Fibroblast of skin of abdomen (primary cell): ENCODE measurements around the gene NRG2.

Experiments
- DNase-seq: peaks from one replicate; pipeline ENCODE4 v3.0.0-alpha.2; 2013

Gene NRG2

DNA sequence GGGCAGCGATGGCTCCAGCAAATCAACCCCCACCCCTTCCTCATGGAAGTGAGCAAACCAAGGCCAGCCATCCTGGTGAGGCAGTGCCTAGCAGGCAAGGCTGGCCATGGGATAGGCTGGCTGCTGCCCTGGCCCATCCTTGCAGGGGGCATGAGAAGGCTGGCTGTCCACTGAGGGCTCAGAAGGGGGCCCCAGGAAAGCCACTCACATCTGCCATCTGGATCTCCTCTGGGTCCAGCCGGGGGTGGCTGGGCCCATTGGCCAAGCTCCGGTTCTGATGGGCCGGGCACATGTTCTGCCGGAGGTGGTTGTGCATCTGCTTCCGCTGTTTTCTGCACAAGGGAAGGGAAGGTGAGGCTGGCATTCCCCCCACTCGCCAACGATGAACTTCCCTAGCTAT is 190.4 kb downstream of the NRG2 start:
- DNase-seq = no peak

DNA sequence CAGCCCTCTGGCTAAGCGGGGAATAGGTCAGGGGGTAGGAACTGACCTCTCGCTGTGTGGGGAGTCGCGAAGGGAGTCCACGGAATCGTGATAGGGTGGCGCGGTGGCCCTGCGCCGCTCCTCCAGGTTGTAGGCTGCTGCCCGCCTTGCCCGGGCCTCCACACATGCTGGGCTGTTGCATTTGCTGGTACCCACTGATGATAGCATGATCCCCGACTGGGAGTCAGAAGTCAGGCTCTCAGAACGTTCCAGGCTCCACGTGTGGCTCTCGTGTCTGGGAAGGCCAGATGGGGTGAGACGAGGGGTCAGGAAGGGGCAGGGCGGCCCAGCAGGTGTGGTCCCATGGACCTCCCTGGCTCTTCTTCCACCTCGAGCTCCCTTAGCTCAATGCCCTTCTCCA is 191.5 kb downstream of the NRG2 start:
- DNase-seq = no peak

DNA sequence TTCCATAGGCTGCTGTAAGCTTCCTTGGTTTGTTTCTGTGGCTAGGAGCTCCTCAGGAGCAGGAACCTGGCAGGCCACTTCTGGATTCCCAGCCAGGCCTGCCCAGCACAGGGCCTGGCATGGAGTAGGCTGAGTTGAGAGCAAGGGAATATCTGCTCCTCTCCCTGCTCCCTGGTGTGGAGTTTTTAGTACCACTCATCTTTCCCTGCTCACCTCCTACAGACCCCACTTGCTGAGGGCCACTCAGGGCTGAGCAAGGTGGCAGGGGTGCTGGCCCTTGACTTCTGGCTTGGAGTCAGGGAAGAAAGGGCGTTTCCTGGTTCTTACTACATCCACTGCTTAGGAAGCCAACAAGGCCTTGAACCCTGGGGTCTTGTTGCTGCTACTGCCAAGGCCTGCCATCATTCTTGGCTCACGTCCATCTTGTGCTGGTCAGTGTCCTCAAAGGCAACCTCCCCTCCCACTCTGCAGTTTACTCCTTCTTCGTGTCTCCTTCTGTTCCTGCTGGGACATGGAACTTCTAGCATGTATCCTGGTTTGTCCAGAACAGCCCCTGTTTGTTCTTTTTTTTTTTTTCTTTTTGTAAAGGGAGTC is 192.6 kb downstream of the NRG2 start:
- DNase-seq = no peak

DNA sequence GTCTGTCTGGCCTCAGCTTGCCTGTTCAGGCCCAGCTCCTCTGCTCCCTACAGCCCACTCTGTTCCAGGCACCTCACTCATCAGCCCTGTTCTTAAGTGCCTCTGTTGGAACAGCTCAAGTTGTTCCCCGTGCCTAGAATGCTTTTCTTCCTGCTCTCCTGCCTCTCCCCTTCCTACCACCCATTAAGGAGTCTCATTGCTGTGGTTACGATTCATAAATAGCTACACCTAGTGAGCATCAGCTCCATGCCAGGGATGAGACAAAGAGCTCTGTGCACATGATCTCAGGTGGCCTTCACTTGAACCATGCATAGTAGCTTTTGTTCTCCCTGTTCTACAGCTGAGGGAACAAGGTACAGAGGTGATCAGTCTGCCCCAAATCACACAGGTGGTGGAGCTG is 193.2 kb downstream of the NRG2 start:
- DNase-seq = no peak

DNA sequence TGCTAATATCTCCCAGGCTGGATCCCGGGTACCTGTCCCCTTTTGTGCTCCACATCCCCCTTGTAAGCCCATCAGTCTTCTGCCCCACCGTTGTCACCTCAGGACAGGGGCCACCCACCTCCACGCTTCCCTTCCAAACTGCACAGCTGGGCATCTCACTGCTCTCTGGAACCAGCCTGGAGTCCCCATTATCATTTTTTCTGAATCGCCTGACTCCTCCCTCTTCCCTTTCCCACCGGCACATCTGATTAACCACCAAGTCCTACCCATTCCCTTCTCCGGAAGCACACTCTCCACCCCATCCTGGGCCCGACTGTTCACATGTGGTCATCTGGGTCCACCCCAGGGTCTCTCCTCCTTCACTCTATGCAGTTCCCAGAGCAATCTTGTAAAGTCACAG is 193.6 kb downstream of the NRG2 start:
- no peak for DNase-seq

DNA sequence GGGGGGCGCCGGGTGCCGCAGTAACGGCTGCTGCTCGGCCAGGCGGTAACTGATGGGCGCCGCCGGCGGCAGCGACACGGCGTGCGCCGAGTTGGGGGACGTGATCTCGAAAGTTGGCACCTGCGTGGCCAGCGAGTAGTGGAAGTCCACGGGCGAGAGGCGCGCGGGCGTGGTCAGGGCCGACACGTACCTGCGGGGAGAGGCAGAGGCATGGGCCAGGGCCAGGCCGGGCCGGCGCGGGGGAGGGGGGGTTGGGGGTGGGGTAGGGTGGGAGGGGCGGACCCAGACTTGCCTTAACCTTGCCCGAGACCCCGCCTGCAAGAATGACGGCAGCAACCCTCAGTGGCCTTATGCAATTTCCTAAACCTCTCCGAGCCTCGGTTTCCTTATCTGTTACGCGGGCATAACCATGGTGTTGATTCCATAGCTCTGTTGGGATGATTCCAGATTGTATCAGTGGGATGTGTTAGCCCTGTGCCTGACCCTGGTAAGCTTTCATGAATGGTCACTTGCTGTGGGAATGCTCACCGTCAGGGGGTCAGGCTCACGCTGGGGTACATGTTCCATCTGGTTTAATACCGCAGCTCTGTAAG is 194.5 kb downstream of the NRG2 start:
- DNase-seq = no peak

DNA sequence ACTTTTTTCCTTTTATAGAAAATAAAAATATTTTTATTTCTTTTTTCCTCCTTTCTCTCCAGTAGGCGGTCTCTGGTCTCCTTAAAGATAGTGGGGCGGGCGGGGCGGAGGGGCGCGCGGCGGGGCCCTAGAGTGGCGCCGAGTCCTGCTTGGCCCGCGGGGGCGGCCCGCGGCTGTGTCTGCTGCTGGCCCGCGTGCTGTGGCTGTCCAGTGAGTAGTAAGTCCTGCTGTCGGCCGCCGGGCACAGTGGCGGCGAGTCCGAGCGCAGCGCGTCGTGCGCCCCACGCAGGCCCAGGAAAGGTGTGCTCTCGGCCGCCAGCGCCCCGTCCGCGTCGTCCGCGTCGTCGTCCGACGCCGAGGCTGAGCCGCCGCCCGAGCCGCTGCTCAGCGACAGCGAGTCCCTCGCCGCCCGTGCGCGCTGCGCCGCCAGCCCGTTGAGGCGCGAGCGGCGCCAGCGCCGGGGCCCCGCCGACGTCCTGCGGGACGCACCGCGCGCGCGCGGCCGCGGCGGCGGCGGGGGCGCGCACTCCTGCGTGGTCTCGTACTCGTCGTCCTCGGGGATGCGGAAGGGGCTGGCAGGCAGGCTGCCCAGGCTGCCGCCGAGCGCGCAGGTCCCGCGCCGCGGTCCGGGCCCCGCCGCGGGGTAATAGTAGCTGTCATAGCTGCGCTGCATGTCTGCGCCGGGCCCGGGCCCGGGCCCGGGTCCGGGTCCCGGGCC is 195.2 kb downstream of the NRG2 start:
- peak; percentile 42 for DNase-seq

DNA sequence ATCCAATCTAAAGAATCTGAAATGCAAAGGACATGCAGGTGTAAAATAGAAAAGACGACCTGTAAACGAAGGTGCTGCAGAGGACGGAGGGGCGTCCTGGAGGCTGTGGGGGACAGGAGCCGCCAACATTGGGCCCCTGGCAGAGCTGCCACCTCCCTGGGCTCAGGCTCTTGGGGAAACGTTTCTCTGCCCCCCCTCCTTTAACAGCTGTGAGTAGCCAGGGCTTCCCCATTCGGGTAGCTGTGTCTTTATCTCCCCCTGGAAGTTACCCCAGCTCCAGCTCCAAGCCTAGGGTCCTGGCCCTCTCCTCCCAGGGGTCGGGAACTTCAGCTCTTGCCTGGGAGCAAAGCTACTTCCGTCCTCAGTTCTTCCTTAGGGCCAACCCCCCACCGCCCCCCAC is 196.0 kb downstream of the NRG2 start:
- DNase-seq = no peak

DNA sequence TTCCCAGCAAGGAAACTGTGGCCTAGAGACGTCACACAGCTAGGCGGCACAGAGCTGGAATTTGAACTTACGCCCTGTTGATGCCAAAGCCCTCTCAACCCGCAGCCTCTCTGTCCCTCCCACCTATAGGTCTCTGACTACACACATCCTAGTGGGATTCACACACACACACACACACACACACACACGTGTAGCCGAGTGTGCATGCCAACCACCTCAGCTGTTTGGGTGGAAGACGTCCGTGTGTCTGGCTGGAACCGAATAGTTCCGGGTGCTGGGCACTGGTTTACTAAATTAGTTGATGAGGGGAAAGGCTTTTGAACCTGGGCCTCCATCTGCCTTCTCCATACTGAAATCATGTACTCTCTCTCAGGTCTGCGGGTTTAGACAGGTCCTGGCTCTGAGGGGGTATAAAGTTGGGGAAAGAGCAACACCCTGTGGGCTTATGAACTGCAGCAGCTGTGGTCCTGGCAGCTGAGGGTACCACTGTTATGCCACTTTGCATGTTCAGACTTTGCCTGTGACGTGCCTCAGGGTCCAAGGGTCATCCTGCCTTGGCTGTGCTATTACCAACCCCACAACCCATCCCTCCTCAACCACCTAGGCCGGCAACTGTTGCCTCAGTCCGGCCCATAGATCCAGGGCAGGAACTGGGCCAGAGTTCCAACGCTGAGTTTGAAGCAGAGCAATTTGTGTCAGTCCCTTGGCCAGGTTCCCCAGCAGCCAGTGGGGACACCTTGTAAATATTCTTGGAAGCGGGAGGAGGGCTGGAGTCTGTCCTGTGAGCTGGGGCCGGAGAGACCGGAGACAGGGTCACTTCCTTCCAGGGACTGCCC is 197.0 kb downstream of the NRG2 start:
- DNase-seq = no peak

DNA sequence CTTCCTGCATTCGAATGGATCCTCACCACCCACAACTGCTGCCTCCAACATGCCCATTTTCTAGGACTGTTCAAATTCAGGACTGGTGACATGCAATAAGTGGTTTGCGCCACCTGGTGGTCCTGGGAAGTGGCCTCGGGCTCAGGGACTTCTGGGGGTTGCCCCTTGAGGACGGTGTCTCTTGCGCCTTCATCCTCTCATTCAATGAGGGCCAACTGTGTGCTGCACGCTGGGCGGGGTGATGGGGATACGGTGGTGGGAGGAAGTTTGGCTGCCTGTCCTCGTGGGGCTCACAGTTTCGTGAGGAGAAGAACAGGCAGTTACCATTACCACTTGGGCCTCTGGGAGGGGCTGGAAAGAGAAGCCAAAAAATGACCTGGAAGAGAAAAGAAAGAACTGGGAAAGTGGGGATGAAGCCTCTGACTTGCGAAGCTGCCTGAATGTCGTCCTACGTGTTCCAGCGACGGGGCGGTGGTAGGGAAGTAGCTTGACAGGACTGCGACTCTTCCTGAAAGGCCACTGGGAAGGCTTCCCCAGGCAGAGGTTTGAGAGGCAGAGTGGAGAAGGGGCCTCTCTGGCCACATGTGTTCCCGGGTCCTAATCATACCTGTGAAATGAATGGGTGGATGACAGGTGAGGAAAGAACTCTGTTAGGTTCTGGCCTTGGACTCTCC is 198.5 kb downstream of the NRG2 start:
- DNase-seq = peak; percentile 59

DNA sequence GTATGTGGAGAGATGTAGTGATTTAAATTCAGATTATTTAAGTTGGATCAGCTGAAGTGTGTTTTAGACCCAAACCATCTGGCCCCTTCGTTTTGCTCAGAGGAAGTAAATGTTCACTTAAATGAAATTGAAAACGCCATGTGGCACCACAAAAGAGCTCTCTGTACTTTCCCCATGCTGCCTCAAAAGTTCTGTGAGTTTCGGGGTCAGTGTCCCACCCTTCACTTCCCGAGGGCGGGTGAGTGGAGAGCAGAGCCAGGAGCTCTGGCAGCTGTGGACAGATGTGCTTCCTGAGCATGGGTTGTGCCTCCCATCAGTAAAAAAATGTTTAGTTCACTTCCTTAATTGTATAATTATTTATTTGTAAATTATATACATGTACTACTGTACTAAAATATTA is 199.1 kb downstream of the NRG2 start:
- no peak for DNase-seq

DNA sequence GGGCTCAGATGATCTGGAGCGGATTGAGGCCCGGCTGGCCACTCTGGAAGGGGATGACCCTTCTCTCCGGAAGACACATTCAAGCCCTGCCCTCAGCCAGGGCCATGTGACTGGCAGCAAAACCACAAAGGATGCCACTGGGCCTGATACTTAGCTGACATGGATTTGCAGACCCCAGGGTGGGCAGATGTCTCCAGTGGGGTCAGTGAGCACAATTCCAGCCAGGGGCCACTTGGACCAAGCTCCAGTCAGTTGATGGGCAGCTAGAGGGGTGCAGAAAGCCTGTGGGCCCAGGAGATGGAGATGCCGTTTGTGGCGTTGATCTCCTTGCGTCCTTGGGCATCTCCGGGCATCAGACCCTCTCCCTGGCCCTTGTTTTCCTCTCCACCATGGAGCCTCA is 200.8 kb downstream of the NRG2 start:
- DNase-seq = no peak

DNA sequence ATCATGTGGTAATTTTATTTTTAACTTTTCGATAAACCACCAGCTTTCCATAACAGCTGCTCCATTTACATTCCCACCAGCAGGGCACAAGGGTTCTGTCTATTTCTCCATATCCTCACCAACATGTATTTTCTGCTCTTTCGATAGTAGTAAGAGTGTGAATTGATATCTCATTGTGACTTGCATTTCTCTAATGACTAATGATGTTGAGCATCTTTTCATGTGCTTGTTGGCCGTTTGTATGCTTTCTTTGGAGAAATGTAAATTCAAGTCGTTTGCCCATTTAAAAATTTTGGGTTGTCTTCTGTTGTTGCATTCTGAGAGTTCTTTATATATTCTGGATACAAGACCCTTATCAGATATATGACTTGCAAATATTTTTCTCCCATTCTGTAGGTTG is 201.6 kb downstream of the NRG2 start:
- DNase-seq = no peak

DNA sequence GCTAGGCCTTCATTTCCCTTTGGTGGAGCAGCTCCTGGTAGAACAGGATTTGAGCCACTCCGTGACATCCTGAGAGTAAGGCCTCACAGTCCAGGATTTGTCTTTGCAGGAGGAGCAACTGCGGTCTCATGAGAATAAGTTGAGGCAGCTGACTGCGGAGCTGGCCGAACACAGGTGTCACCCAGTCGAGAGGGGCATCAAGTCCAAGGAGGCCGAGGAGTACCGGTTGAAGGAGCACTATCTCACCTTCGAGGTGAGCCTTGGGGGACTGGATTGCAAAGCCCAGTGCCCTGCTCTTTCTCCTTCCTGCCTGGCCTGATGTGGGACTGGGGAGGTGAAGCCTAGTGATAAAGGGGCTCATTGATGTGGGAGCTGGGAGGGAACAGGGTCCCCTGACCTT is 203.2 kb downstream of the NRG2 start:
- DNase-seq = no peak

DNA sequence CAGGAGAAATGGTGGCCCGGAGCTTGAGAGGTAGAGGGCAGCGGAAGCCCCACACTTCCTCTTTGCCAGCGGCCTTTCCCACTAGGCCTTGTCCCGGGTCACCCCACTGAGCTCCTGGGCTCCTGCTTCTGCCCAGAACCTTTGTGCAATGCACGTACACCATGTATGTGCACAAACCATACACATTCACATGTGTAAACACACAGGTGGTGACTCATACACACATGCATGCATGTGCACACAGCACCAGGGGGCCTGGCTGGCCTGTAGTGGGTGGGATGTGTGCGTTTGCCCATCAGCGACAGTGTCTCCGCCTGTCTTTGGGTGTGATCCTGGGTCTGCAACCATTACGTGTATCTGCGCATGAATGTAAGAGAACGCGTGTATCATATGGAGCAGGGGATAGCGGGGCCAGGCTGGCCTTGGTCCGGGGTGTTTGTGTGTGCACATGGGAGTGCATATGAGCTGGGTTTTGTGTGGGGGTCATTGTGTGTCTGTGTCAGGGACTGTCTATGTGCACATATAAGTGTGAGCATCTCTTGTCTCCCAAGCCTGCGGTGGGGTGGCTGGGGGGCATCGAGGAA is 203.8 kb downstream of the NRG2 start:
- no peak for DNase-seq

DNA sequence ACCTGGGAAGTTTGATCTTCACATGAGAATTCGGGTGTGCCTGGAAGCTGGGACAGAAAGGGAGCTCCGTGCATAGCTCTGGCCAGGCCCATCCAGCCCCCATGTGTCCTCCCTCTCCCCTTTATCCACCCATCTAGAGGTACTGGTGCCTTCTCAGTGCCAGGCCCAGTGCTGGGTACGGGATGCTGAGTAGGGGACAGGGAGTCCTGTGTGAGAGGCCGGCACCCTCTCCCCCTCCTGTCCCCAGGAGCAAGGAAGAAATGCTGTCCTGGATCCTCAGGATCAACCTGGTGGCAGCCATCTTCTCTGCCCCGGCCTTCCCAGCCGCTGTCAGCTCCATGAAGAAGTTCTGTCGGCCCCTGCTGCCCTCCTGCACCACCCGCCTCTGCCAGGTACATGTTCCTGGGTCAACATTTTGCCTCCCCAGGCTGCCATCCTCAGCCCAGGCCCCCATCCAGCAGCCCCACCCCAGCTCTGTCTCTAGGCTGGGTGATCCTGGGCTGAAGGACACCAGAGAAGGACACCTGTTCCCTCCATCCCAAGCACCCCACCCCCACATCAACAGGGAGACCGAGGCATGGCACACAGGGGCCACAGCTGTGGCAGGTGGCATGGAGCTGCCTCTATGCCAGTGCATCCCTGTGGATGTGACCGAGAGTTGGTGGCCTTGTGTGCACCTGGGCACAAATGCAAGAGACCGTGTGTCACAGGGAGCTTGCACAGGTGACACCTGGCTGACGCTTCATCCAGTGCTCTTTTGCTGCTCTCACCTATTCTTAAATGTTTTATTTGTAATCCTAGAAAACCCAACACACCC is 204.5 kb downstream of the NRG2 start:
- DNase-seq = no peak

DNA sequence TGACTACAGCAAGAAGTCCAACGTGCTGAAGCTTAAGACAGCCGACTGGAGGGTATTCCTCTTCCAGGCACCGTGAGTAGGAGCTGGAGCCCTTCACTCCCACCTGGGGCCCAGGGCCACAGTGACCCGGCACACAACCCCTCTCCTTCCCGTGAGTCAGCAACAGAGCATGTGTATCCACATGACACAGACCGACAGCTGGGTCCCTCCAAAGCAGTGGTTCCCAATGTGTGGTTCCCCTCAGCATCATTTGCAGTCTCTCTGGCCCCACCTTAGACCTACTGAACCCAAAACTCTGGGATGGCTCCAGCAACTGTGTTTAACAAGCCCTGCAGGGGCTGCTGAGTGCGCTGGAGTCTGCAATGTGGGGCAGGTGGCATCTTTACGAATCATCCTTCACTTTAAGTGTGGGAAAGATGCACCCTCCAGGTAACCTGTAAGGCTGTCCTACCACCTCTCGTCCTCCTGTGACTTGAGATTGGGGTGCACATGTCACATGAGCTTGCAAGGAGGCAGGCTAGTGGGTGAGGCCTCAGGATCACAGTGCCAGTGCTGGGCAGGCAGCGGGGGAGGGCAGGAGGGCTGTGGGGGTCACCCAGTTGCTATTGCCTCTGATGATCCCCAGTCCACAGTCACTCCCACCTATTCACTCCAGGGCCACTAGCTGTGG is 205.3 kb downstream of the NRG2 start:
- no peak for DNase-seq

DNA sequence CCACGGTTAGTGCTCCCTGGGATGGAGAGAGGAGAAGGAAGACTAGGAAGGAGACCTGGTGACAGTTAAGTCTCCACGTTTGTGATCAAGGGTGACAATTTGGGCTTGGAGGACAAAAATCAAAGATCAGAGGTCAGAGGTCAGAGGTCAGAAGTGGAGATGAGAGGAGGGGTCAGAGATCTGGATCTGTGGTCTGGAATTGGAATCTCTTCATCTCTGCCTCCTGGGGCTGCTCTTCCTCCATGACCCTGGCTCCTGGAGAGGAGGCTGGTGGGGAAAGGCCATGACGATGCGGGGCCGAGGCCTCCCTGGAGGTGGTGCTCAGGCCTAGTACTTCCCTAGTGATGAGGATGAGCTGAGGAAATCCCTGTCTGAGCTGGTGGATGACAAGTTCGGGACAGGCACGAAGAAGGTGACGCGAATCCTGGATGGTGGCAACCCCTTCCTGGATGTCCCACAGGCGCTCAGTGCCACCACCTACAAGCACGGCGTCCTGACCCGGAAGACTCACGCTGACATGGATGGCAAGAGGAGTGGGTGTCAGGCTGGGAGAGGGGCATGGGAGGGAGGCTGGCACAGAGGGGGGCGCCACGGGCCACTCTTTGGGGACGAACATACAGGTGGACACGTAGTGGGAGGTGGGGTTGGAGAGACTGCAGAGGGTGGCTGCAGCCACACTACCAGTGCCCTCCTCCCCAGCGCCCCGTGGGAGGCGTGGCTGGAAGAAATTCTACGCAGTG is 206.5 kb downstream of the NRG2 start:
- no peak for DNase-seq

DNA sequence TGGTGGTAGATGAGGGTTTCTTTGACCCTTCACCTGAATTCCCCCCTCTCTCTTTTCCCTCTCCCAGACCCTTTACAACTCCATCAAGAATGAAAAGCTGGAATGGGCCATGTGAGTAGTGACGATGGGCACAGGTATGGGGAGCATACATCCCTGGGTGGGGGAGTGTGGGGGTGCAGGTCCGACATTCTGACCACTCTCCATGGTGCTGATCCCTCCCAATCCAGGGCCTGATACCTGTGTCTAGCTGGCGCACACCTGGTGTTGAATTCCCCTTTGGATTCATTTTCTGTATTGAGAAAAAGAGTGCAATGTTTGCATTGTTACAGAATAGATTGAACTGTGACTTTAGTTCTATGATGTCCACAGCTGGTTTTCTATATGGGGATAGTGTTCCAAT is 207.4 kb downstream of the NRG2 start:
- no peak for DNase-seq

DNA sequence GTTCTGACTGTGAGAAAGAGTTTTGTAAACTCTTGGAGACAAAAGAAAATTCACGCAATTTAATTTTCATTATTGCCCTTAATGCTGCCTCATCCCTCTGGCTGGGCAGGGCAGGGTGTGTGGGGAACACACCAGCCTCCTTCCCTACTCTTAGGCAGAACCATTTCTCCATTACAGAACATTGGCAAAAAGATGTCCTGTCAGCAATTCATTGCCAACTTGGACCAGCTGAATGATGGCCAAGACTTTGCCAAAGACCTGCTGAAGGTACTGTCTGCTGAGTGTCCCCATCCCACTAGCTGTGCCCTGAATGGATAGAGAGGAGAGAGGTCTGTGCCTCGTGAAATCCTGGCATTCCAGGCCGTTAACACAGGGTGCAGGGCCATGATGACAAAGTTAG is 209.6 kb downstream of the NRG2 start:
- no peak for DNase-seq
